RWPE1 (cell line): Measurements from ENCODE around the gene UROD.
"Not testable (repeated sequence)": the region's sequence is repeated elsewhere in the genome, so short reads cannot be mapped to it uniquely, and the experiment has no call there.

ENCODE experiments used
- CTCF ChIA-PET: fragments of 350-600 bp; sonication (Branson Sonifier 250); formaldehyde crosslinking; extraction: SDS; loops from one replicate; lab custom pipeline; 2021; lab: Yijun Ruan, JAX
- POLR2A ChIA-PET: fragments of 400-600 bp; formaldehyde crosslinking; extraction: SDS; loops from one replicate; lab custom pipeline; 2020; ENCODE audit warnings: antibody characterized with exemption; ENCODE audit not compliant: low non-redundant PET; lab: Yijun Ruan, JAX
- DNase-seq: peaks from one replicate; pipeline ENCODE4 v3.0.0; 2012; ENCODE audit warnings: low spot score
- H3K27ac ChIP-seq: fragments of 450-650 bp; 2 replicates; pipeline ENCODE4 v1.5.1; 2017
- TF ChIP-seq, protein P1 (sequence below): fragments of 450-650 bp; conservative IDR thresholded peaks from 2 replicates; pipeline ENCODE4 v1.5.1; 2017; ENCODE audit warnings: low read depth, mild to moderate bottlenecking

UROD gene

GRCh38 chr1:45011837-45012638 is at the start of gene UROD:
Gene UROD (plus strand): TSS chr1:45012254. CDS start chr1:45012266, 12 bp downstream.
- peak within 1 kb of the TSS; percentile 91 for H3K27ac ChIP-seq
- ChIA-PET CTCF (interaction anchor here (0.6 to 1.6 kb wide), 6 partner anchors 73 to 481 kb away, joined by 3 to 7 read pairs (median 4); no protein-coding TSS in a partner anchor), POLR2A (interaction anchor here (0.6 to 1.8 kb wide), 4 partner anchors 287 to 545 kb away, joined by 4 to 10 read pairs (median 5); partner anchors contain the start of genes MUTYH and TOE1)
- TF ChIP-seq, protein P1, sequence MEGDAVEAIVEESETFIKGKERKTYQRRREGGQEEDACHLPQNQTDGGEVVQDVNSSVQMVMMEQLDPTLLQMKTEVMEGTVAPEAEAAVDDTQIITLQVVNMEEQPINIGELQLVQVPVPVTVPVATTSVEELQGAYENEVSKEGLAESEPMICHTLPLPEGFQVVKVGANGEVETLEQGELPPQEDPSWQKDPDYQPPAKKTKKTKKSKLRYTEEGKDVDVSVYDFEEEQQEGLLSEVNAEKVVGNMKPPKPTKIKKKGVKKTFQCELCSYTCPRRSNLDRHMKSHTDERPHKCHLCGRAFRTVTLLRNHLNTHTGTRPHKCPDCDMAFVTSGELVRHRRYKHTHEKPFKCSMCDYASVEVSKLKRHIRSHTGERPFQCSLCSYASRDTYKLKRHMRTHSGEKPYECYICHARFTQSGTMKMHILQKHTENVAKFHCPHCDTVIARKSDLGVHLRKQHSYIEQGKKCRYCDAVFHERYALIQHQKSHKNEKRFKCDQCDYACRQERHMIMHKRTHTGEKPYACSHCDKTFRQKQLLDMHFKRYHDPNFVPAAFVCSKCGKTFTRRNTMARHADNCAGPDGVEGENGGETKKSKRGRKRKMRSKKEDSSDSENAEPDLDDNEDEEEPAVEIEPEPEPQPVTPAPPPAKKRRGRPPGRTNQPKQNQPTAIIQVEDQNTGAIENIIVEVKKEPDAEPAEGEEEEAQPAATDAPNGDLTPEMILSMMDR: no peak
- peak; percentile 97 for DNase-seq

DNA sequence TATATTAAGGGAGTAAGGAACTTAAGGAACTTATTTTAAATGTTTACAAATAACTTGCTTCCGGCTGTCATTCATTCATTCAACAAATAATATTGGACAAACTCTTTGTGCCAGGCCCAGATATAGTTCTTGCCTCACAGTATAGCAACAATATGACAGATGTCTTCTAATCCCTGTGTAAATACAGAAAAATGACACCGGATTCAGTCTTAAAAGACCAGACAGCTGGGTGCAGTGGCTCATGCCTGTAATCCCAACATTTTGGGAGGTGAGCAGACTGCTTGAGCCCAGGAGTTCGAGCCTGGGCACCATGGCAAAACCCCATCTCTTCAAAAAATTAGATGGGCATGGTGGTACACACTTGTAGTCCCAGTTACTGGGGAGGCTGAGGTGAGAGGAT is 49.3 kb upstream of the UROD start:
- POLR2A ChIA-PET: no interaction called here

GRCh38 chr1:44964396-44964795 is 47.7 kb upstream of the UROD start:
- DNase-seq: no peak
- CTCF ChIA-PET: interaction anchor here (0.6 kb wide), 1 partner anchor 355 kb away, joined by 3 read pairs; no protein-coding TSS in a partner anchor
- H3K27ac ChIP-seq: no peak overlapping the region

More for the DNA sequence above, 49.3 kb upstream of the UROD start:
- CTCF ChIA-PET: interaction anchor here (0.6 kb wide), 1 partner anchor 161 kb away, joined by 3 read pairs; no protein-coding TSS in a partner anchor
- DNase-seq: no peak
- TF ChIP-seq, protein P1: no peak
- no peak overlapping the region for H3K27ac ChIP-seq

DNA sequence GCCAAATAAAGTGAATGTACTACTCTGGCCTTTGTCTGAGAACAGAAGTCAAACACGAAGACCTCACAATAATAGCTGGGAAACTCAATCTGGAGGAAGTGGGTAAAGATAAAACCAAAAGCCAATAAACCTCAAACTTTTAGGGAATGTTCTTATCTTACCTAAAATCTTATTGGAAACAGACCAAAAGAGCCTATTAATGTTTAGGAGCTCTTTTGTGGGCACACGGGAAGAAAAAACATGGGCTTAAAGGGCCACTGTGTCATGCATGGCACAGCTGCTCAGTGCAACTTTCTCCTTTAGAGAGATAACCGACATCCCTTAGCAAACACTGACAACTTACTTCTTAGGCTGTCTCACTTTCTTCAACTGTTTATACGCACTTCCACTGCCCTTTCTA is 41.7 kb upstream of the UROD start:
- POLR2A ChIA-PET: no interaction called here

More at GRCh38 chr1:44964396-44964795, 47.7 kb upstream of the UROD start:
- POLR2A ChIA-PET: interaction anchor here (0.5 kb wide), 1 partner anchor 48 kb away, joined by 3 read pairs; no protein-coding TSS in a partner anchor
- TF ChIP-seq, protein P1: no peak

GRCh38 chr1:44973645-44974044 is 38.4 kb upstream of the UROD start:
- CTCF ChIA-PET: interaction anchor here (0.6 kb wide), 1 partner anchor 268 kb away, joined by 7 read pairs; no protein-coding TSS in a partner anchor
- POLR2A ChIA-PET: no interaction called here

More for the DNA sequence above, 41.7 kb upstream of the UROD start:
- DNase-seq: no peak
- TF ChIP-seq, protein P1: no peak
- CTCF ChIA-PET: no interaction called here
- H3K27ac ChIP-seq: no peak overlapping the region

DNA sequence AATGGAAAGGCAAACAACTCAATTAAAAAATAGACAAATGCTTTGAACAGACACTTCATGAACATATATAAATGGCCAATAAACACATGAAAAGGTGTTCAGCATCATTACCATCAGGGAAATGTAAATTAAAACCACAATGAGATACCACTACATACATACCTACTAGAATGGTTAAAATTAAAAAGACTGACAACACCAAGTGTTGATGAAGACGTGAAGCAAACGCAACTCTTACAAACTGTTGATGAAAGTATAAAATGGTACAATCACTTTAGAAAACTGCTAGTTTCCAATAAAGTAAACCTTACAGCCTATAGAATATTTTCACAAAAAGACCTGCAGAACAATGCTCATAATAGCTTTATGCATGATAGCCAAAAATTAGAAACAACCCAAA is 35.8 kb upstream of the UROD start:
- ChIA-PET CTCF (no interaction called here), POLR2A (no interaction called here)
- no peak for DNase-seq
- H3K27ac ChIP-seq: no peak overlapping the region
- TF ChIP-seq, protein P1: no peak

More at GRCh38 chr1:44973645-44974044, 38.4 kb upstream of the UROD start:
- TF ChIP-seq, protein P1: no peak
- DNase-seq: no peak
- H3K27ac ChIP-seq: no peak overlapping the region

DNA sequence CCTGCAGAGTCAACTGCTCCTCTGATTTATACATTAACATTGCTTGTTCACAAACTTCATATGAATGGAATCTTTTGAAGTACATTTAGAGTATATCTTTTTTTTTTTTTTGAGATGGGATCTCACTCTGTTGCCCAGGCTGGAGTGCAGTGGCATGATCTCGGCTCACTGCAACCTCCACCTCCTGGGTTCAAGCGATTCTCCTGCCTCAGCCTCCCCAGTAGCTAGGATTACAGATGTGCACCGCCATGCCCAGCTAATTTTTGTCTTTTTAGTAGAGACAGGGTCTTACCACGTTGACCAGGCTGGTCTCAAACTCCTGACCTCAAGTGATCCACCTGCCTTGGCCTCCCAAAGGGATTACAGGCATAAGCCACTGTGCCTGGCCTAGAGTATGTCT is 34.7 kb upstream of the UROD start:
- CTCF ChIA-PET, DNase-seq, H3K27ac ChIP-seq, POLR2A ChIA-PET: not testable (repeated sequence)
